Left lung (tissue), 10 donors: Measurements from ENCODE around the gene PFN2. TPM values are rescaled to one million over a fixed set of nuclear protein-coding genes. Genes with fewer than 3 reads are reported as not detected.

Experiments
- ATAC-seq: fragments of 200-7000 bp; cut with Tn5 transposase; one replicate; pipeline ENCODE4 v1.9.1; 2020; ENCODE audit warnings: moderate library complexity
- DNase-seq, 4 donors: peaks; one replicate each; pipeline ENCODE4 v3.0.0-alpha.2; 2013 to 2020
- H3K27ac ChIP-seq, 2 donors: fragments of 200-600 bp; sonication (generic) in 1 of 2; one replicate each; pipeline versions ENCODE4 v1.5.0 to v1.8.0; 2020 to 2021
- H3K27me3 ChIP-seq, 2 donors: fragments of 200-600 bp; sonication (generic) in 1 of 2; one replicate each; pipeline versions ENCODE4 v1.5.0 to v1.8.0; 2020 to 2021
- H3K36me3 ChIP-seq, 2 donors: fragments of 200-600 bp; sonication (generic) in 1 of 2; one replicate each; pipeline versions ENCODE4 v1.5.0 to v1.8.0; 2020 to 2021
- H3K4me1 ChIP-seq, 2 donors: fragments of 200-600 bp; one replicate each; pipeline ENCODE4 v1.8.0; 2021
- H3K4me3 ChIP-seq, 2 donors: fragments of 200-600 bp; sonication (generic) in 1 of 2; one replicate each; pipeline versions ENCODE4 v1.5.0 to v1.8.0; 2020 to 2021; ENCODE audit warnings: mild to moderate bottlenecking in 1 of 2
- H3K9me3 ChIP-seq, 2 donors: fragments of 200-600 bp; sonication (generic) in 1 of 2; one replicate each; pipeline versions ENCODE4 v1.5.0 to v1.8.0; 2020 to 2021
- intact Hi-C, 2 donors: fragments of 100-400 bp; cut with DNase I; formaldehyde crosslinking; loops; one replicate each; pipeline versions ENCODE4 v1.11.2 to v1.14.2; 2022
- polyA plus RNA-seq, 6 donors: library from polyadenylated mRNA; unstranded; fragments of 120-200 nt; gene quantifications; one replicate each; pipeline ENCODE4 v1.2.1, GENCODE V29; 2013; ENCODE audit not compliant: insufficient read length in 6 of 6
- total RNA-seq, 2 donors: library from RNA; stranded (reverse); fragmentation: NEBNext Ultra II Directional; extraction: Animal tissue kit (Norgen Biotek cat#: 25700); gene quantifications; one replicate each; pipeline ENCODE4 v1.2.1, GENCODE V29; 2021
- TF ChIP-seq, protein P1 (sequence below), 2 donors: fragments of 200-600 bp; sonication (generic) in 1 of 2; IDR thresholded peaks; one replicate each; pipeline versions ENCODE4 v1.5.0 to v1.8.0; 2021; ENCODE audit warnings: antibody characterized with exemption in 2 of 2
- donor health status: DM: no; HTN: yes; CAD: no.
- donor health status: DM: no; HTN: no; CAD: no.

PFN2 gene
- total and polyA plus RNA-seq, 8 donors = 47.5 to 286 (median 255) TPM

DNA sequence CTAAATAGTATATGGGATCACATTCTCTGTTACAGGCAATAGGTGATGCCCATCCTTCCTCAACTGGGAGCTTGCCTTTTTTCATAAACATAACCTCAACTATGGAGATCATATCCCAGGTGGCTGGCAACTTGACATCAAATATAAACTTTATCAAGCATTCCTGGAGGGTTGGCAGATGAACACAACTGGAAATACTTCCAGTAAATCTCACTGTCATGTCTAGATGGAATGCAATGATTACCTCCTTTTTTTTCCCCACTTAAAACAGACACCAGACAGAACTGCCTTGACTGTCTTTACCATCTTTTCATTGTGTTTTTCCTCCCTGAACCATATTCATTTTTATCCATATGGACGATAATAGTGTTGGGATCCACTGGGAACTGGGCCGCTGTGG, 43.1 kb upstream of the PFN2 start:
- TF ChIP-seq, protein P1, sequence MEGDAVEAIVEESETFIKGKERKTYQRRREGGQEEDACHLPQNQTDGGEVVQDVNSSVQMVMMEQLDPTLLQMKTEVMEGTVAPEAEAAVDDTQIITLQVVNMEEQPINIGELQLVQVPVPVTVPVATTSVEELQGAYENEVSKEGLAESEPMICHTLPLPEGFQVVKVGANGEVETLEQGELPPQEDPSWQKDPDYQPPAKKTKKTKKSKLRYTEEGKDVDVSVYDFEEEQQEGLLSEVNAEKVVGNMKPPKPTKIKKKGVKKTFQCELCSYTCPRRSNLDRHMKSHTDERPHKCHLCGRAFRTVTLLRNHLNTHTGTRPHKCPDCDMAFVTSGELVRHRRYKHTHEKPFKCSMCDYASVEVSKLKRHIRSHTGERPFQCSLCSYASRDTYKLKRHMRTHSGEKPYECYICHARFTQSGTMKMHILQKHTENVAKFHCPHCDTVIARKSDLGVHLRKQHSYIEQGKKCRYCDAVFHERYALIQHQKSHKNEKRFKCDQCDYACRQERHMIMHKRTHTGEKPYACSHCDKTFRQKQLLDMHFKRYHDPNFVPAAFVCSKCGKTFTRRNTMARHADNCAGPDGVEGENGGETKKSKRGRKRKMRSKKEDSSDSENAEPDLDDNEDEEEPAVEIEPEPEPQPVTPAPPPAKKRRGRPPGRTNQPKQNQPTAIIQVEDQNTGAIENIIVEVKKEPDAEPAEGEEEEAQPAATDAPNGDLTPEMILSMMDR (IDR thresholded peaks at IDR 0.05) = no peak
- no peak for ATAC-seq
- intact Hi-C loops = no loop called here
- no peak overlapping the region for H3K4me3 ChIP-seq
- H3K36me3 ChIP-seq = no peaks in the 10 kb centered on the region
- no peaks in the 10 kb centered on the region for H3K9me3 ChIP-seq
- H3K27ac ChIP-seq = no peak overlapping the region
- no peak for DNase-seq
- H3K4me1 ChIP-seq = no peaks in the 10 kb centered on the region
- H3K27me3 ChIP-seq = no peaks in the 10 kb centered on the region

DNA sequence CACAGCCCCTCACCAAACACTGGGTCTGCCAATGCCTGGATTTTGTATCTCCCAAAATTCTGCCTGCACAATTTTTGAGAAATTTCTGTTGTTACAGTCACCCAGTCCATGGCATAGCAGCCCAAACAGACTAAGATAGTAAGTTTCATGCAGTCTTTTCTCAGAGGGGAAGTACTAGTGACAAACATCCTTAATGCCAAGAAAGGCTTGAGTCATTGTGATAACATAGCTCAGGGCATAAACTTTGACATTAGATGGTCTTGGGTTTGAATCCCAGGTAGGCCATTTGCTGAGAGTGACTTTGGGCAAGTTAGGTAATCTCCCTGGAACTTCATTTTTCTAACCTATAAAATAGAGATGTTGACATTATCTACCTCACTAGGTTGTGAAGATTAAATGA, 36.1 kb upstream of the PFN2 start:
- no peak for DNase-seq
- intact Hi-C loops = no loop called here

DNA sequence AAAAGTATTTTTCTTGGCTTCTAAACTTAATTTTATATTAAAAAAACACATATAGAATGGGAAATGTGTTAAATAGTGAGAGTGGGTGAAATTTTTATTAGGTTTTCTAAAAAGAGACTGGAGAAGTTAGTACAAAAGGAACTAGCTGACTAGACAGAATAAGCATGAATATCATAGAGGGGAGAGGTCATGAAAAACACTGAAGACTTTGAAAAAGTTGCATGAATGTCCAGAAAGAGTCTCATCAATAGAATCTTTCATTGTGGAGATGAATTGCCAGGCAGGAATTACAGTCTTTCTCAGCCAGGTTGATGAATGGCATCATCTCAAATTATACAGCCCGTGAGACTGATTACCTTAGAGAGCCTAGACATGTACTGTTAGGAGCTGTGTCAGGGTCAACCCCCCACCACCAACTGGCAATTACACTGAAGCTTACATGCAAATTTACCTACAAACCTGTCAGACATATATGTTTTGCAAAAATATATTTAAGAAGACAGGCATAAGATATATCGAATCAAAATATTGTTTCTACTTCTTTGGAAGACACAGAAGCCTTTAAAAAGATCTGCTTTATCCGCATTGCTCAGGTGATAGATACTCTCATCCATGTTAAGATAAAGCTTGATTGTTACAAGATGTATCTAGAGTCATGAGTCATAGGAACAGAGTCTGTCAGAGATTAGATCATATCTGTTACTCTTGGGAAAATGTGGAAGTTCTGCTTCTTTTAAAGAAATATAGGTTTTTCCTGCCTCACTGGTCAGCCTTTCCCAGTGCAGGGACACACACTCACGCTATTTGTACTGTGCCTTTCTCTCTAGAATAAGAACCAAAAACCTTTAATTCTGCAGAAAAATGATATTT, 34.8 kb upstream of the PFN2 start:
- no peak for ATAC-seq
- Histone ChIP-seq H3K27me3 (no peaks in the 10 kb centered on the region), H3K4me3 (no peak overlapping the region), H3K36me3 (no peaks in the 10 kb centered on the region), H3K27ac (no peak overlapping the region), H3K4me1 (no peaks in the 10 kb centered on the region), H3K9me3 (no peaks in the 10 kb centered on the region)
- TF ChIP-seq, protein P1 (IDR thresholded peaks at IDR 0.05) = no peak
- intact Hi-C loops = no loop called here
- no peak for DNase-seq

More for the DNA sequence above, 36.1 kb upstream of the PFN2 start:
- no peaks in the 10 kb centered on the region for H3K4me1 ChIP-seq
- TF ChIP-seq, protein P1 (IDR thresholded peaks at IDR 0.05) = no peak
- H3K36me3 ChIP-seq = no peaks in the 10 kb centered on the region
- no peak for ATAC-seq
- H3K9me3 ChIP-seq = no peaks in the 10 kb centered on the region
- H3K27me3 ChIP-seq = no peaks in the 10 kb centered on the region
- H3K4me3 ChIP-seq = no peak overlapping the region
- H3K27ac ChIP-seq = no peak overlapping the region

DNA sequence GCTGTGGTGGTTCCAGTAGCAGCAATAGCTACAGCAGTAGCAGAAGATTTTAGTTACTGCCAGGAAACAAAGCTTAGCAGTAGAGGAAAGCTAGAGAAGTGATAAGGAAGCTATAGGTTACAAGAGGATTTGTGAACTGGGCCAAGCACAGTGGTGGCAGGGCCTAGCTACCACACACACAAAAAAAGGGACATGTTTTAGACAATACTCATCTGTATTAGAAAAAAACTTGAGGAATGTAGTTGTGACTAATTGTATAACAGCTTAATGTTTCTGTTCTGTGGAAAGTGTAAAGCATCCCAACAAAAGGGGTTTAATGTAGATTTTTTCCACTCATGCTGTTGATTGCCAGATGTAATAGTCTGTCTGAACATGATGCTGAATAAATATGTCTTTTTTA, 29.9 kb upstream of the PFN2 start:
- intact Hi-C loops = no loop called here
- DNase-seq (no peak), ATAC-seq (no peak)
- Histone ChIP-seq H3K4me1 (no peaks in the 10 kb centered on the region), H3K4me3 (no peak overlapping the region), H3K27me3 (no peaks in the 10 kb centered on the region), H3K9me3 (peaks cover 0 to 4% of the 10 kb centered on the region in 2 donors), H3K36me3 (no peaks in the 10 kb centered on the region), H3K27ac (no peak overlapping the region)
- TF ChIP-seq, protein P1 (IDR thresholded peaks at IDR 0.05) = no peak

DNA sequence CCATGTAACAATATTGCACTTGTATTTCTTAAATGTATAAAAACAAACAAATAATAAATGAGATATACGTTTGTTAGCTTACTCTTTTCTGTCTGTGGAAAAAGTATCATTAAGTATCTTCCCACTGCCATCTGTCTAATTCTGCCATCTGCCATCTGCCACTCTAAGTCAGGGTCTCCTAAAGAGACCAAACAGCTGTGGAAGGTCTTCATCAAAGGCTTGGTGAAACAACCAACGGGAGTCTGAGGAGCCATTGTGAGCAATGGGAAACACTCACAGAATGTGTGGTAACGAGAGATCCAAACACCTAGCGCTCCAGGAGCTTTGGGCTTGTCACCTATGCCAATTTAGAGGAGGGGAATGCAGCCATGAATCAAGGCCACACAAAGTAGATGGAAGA, 28.7 kb upstream of the PFN2 start:
- no peak for ATAC-seq
- no peak for DNase-seq
- H3K4me1 ChIP-seq = no peaks in the 10 kb centered on the region
- H3K36me3 ChIP-seq = no peaks in the 10 kb centered on the region
- TF ChIP-seq, protein P1 (IDR thresholded peaks at IDR 0.05) = no peak
- H3K27ac ChIP-seq = no peak overlapping the region
- H3K4me3 ChIP-seq = no peak overlapping the region
- intact Hi-C loops = no loop called here
- H3K27me3 ChIP-seq = no peaks in the 10 kb centered on the region
- peaks cover 0 to 15% of the 10 kb centered on the region in 2 donors for H3K9me3 ChIP-seq
